ENCODE results near the gene CHD2. TPM values are rescaled to one million over a fixed set of nuclear protein-coding genes. Genes with fewer than 3 reads are reported as not detected.
A peak's percentile ranks its signal among the peaks of the same experiment; 100 is the strongest.

CHD2 gene
- total RNA-seq, 2 donors from 2014 or later: 31.1 to 37.9 TPM

- DNase-seq (ENCODE audit: low spot score): no peak
Measured at GRCh38 chr15:92901072-92901761, 1.1 kb downstream of the CHD2 start.

GRCh38 chr15:92901995-92902394 lies 1.9 kb downstream of the CHD2 start:
- Histone ChIP-seq H3K27ac (peak overlapping the region; percentile 92 to 97), H3K4me3 (peak overlapping the region; percentile 60 to 62), H3K27me3 (no peaks in the 10 kb centered on the region), H3K36me3 (peaks cover 7% of the 10 kb centered on the region), H3K9me3 (no peaks in the 10 kb centered on the region), H3K4me1 (peaks cover 0 to 62% of the 10 kb centered on the region in 2 donors)
- DNase-seq (ENCODE audit: low spot score): no peak
- no peak for TF ChIP-seq CTCF (IDR thresholded peaks at IDR 0.05)

More at GRCh38 chr15:92901072-92901761, 1.1 kb downstream of the CHD2 start:
- H3K4me1 ChIP-seq: peaks cover 0 to 61% of the 10 kb centered on the region in 2 donors
- TF ChIP-seq CTCF (IDR thresholded peaks at IDR 0.05): no peak
- no peaks in the 10 kb centered on the region for H3K27me3 ChIP-seq
- peaks cover 7% of the 10 kb centered on the region for H3K36me3 ChIP-seq
- no peaks in the 10 kb centered on the region for H3K9me3 ChIP-seq
- peak overlapping the region; percentile 92 to 97 for H3K27ac ChIP-seq
- H3K4me3 ChIP-seq: peak overlapping the region; percentile 60 to 62

GRCh38 chr15:92902737-92903593 lies 2.8 kb downstream of the CHD2 start:
- no peak for TF ChIP-seq CTCF (IDR thresholded peaks at IDR 0.05)
- DNase-seq (ENCODE audit: low spot score): no peak
- peaks cover 0 to 62% of the 10 kb centered on the region in 2 donors for H3K4me1 ChIP-seq
- H3K36me3 ChIP-seq: peaks cover 3% of the 10 kb centered on the region
- H3K4me3 ChIP-seq: peak overlapping the region; percentile 60 to 62
- no peaks in the 10 kb centered on the region for H3K9me3 ChIP-seq
- H3K27me3 ChIP-seq: no peaks in the 10 kb centered on the region
- H3K27ac ChIP-seq: peak overlapping the region; percentile 92 to 97

- no peak for TF ChIP-seq CTCF (IDR thresholded peaks at IDR 0.05)
Measured at GRCh38 chr15:92903631-92903965, 3.5 kb downstream of the CHD2 start.

GRCh38 chr15:92903966-92904721 lies 4.0 kb downstream of the CHD2 start:
- Histone ChIP-seq H3K27ac (peak overlapping the region; percentile 92 to 97), H3K9me3 (no peaks in the 10 kb centered on the region), H3K4me1 (peaks cover 0 to 65% of the 10 kb centered on the region in 2 donors), H3K27me3 (no peaks in the 10 kb centered on the region), H3K36me3 (no peaks in the 10 kb centered on the region), H3K4me3 (peak overlapping the region; percentile 60 to 62)
- TF ChIP-seq CTCF (IDR thresholded peaks at IDR 0.05): no peak
- peak; percentile 100 for DNase-seq (ENCODE audit: low spot score)

More at GRCh38 chr15:92903631-92903965, 3.5 kb downstream of the CHD2 start:
- Histone ChIP-seq H3K4me3 (peak overlapping the region; percentile 60 to 62), H3K27me3 (no peaks in the 10 kb centered on the region), H3K4me1 (peaks cover 0 to 65% of the 10 kb centered on the region in 2 donors), H3K9me3 (no peaks in the 10 kb centered on the region), H3K36me3 (no peaks in the 10 kb centered on the region), H3K27ac (peak overlapping the region; percentile 92 to 97)
- DNase-seq (ENCODE audit: low spot score): no peak

Measured in right atrium auricular region (tissue), 2 donors.